ENCODE measurements around the gene UFC1. TPM values are rescaled to one million over a fixed set of nuclear protein-coding genes. Genes with fewer than 3 reads are reported as not detected.
A peak's percentile ranks its signal among the peaks of the same experiment; 100 is the strongest.

UFC1 gene
- total and polyA plus RNA-seq, 2 of the 13 experiments (the other 11 are each of a cell fraction or from before 2014, with no cell fraction given), result 72.8 to 85.2 TPM

- TF ChIP-seq FOXP4 (CRISPR knock-in tag; IDR thresholded peaks at IDR 0.05), result peak; percentile 40; the same call in 1 of the 2 replicates
- no peak for TF ChIP-seq NONO (IDR thresholded peaks at IDR 0.05)
- TF ChIP-seq NONO (CRISPR knock-in tag; conservative IDR thresholded peaks at IDR 0.05), result peak; percentile 87
- no peak for TF ChIP-seq THYN1 (CRISPR knock-in tag; IDR thresholded peaks at IDR 0.05; ENCODE audit: borderline replicate concordance, low read depth)
- TF ChIP-seq MBD4 (IDR thresholded peaks at IDR 0.05; ENCODE audit: borderline replicate concordance, low read length), result no peak
- TF ChIP-seq ZBTB42 (CRISPR knock-in tag; IDR thresholded peaks at IDR 0.05), result no peak
- no peak for TF ChIP-seq ZNF672 (CRISPR knock-in tag; IDR thresholded peaks at IDR 0.05)
- no peak for TF ChIP-seq ZNF407 (CRISPR knock-in tag; IDR thresholded peaks at IDR 0.05; ENCODE audit: not compliant biosample characterization)
- peak; percentile 74; the same call in 1 of the 2 replicates for TF ChIP-seq REPIN1 (CRISPR knock-in tag; IDR thresholded peaks at IDR 0.05; ENCODE audit: borderline replicate concordance, low read depth)
- TF ChIP-seq ZNF720 (CRISPR knock-in tag; IDR thresholded peaks at IDR 0.05), result no peak
- peak; percentile 78; the same call in 1 of the 2 replicates for TF ChIP-seq ZGPAT (CRISPR knock-in tag; IDR thresholded peaks at IDR 0.05)
- no peak for TF ChIP-seq ZNF382 (CRISPR knock-in tag; IDR thresholded peaks at IDR 0.05; ENCODE audit: borderline replicate concordance)
- no peak for TF ChIP-seq PHF5A (CRISPR knock-in tag; IDR thresholded peaks at IDR 0.05; ENCODE audit: low read depth, unreplicated experiment)
- TF ChIP-seq ZNF337 (CRISPR knock-in tag; IDR thresholded peaks at IDR 0.05; ENCODE audit: borderline replicate concordance, low read depth), result peak; percentile 6; the same call in 1 of the 2 replicates
- no peak; the same call in 1 of the 2 replicates for TF ChIP-seq ZNF121 (CRISPR knock-in tag; IDR thresholded peaks at IDR 0.05)
- 0 out of 2 replicates have a peak, but pooled peaks have one; percentile 17 for TF ChIP-seq MIER2 (CRISPR knock-in tag; IDR thresholded peaks at IDR 0.05)
- 0 out of 2 replicates have a peak, but pooled peaks have one; percentile 19 for TF ChIP-seq ZNF629 (CRISPR knock-in tag; conservative IDR thresholded peaks at IDR 0.05)
- TF ChIP-seq EHMT2 (IDR thresholded peaks at IDR 0.05; ENCODE audit: borderline replicate concordance, low read depth, low read length), result no peak
Measured at GRCh38 chr1:161117759-161118581, 35.8 kb upstream of the UFC1 start, which contains the start of the genes NIT1 and PFDN2 (continued).

Data from HepG2 (cell line).